HEK293 (cell line): ENCODE results near the gene RILPL1.

ENCODE experiments used
- CTCF ChIA-PET: fragments of 350-600 bp; formaldehyde crosslinking; extraction: SDS; loops from one replicate; lab custom pipeline; 2021; ENCODE audit warnings: antibody characterized with exemption; lab: Yijun Ruan, JAX
- POLR2A ChIA-PET: fragments of 300-600 bp; formaldehyde crosslinking; extraction: SDS; loops from one replicate; lab custom pipeline; 2020; ENCODE audit warnings: antibody characterized with exemption, inconsistent platforms; lab: Yijun Ruan, JAX
- H3K27ac ChIP-seq: fragments of 200-500 bp; sonication (Bioruptor generic); 2 replicates; pipeline ENCODE4 v1.5.1; 2014; ENCODE audit warnings: low read depth, low read length, control low read depth, inconsistent platforms; ENCODE audit errors: extremely low read depth
- H3K36me3 ChIP-seq, 2 experiments: fragments of 200-500 bp in 1 of 2; sonication (Bioruptor generic) in 1 of 2; 1 replicate in 1 of 2; 2 replicates in 1 of 2; pipeline ENCODE4 v1.5.1; 2014 to 2017; ENCODE audit warnings: inconsistent platforms in 2 of 2, low read length in 2 of 2; ENCODE audit not compliant: control insufficient read depth in 2 of 2, insufficient read depth in 1 of 2
- H3K4me1 ChIP-seq: fragments of 200-500 bp; sonication (Bioruptor generic); 2 replicates; pipeline ENCODE4 v1.5.1; 2014; ENCODE audit warnings: mild to moderate bottlenecking, low read length, inconsistent platforms; ENCODE audit not compliant: control insufficient read depth, insufficient read depth
- H3K4me3 ChIP-seq: 2 replicates; pipeline ENCODE4 v1.5.1; 2011; ENCODE audit warnings: low read depth, mild to moderate bottlenecking, control low read depth, low read length, moderate library complexity
- H3K9me3 ChIP-seq: fragments of 200-500 bp; sonication (Bioruptor generic); 2 replicates; pipeline ENCODE4 v1.5.1; 2014; ENCODE audit warnings: low read depth, low read length, inconsistent platforms; ENCODE audit not compliant: control insufficient read depth, insufficient read depth
- WT1 ChIP-seq: fragments of 450-650 bp; formaldehyde crosslinking; IDR thresholded peaks from 2 replicates; pipeline ENCODE4 v1.5.1; 2016; ENCODE audit warnings: missing biosample characterization, missing genetic modification characterization
- ZBTB48 ChIP-seq: fragments of 450-650 bp; formaldehyde crosslinking; IDR thresholded peaks from 2 replicates; pipeline ENCODE4 v1.5.1; 2016; ENCODE audit warnings: missing biosample characterization, missing genetic modification characterization
- ZNF112 ChIP-seq: fragments of 450-650 bp; formaldehyde crosslinking; IDR thresholded peaks from 2 replicates; pipeline ENCODE4 v1.5.0; 2017; ENCODE audit warnings: missing biosample characterization, missing genetic modification characterization
- ZNF248 ChIP-seq: fragments of 450-650 bp; formaldehyde crosslinking; IDR thresholded peaks from 2 replicates; pipeline ENCODE4 v1.5.1; 2017; ENCODE audit warnings: missing biosample characterization, missing genetic modification characterization
- ZNF341 ChIP-seq: fragments of 450-650 bp; formaldehyde crosslinking; IDR thresholded peaks from 2 replicates; pipeline ENCODE4; 2016; ENCODE audit warnings: low read depth, missing biosample characterization, missing genetic modification characterization
- ZNF366 ChIP-seq: fragments of 450-650 bp; formaldehyde crosslinking; conservative IDR thresholded peaks from 2 replicates; pipeline ENCODE4 v1.5.1; 2016; ENCODE audit warnings: missing biosample characterization, missing genetic modification characterization
- ZNF37A ChIP-seq: fragments of 450-650 bp; IDR thresholded peaks from 2 replicates; pipeline ENCODE4 v1.5.1; 2018; ENCODE audit warnings: missing biosample characterization, missing genetic modification characterization
- ZNF501 ChIP-seq: fragments of 450-650 bp; formaldehyde crosslinking; IDR thresholded peaks from 2 replicates; pipeline ENCODE4 v1.5.1; 2016; ENCODE audit warnings: missing biosample characterization, missing genetic modification characterization
- ZNF555 ChIP-seq: fragments of 450-650 bp; formaldehyde crosslinking; conservative IDR thresholded peaks from 2 replicates; pipeline ENCODE4 v1.5.1; 2017; ENCODE audit warnings: missing biosample characterization, mild to moderate bottlenecking, missing genetic modification characterization, inconsistent platforms
- ZNF560 ChIP-seq: fragments of 450-650 bp; formaldehyde crosslinking; IDR thresholded peaks from 2 replicates; pipeline ENCODE4 v1.5.1; 2017; ENCODE audit warnings: missing biosample characterization, missing genetic modification characterization, borderline replicate concordance
- TF ChIP-seq, protein P1 (sequence below): fragments of 450-650 bp; formaldehyde crosslinking; IDR thresholded peaks from 2 replicates; pipeline ENCODE4 v1.5.1; 2016; ENCODE audit warnings: missing biosample characterization, missing genetic modification characterization, borderline replicate concordance
- TF ChIP-seq, protein P2 (sequence below): fragments of 450-650 bp; formaldehyde crosslinking; IDR thresholded peaks from 2 replicates; pipeline ENCODE4 v1.5.1; 2017; ENCODE audit warnings: missing biosample characterization, missing genetic modification characterization
- TF ChIP-seq, protein P3 (sequence below): fragments of 450-650 bp; formaldehyde crosslinking; IDR thresholded peaks from 2 replicates; pipeline ENCODE4 v1.5.1; 2016; ENCODE audit warnings: missing biosample characterization, missing genetic modification characterization
- TF ChIP-seq, protein P4 (sequence below): fragments of 450-650 bp; formaldehyde crosslinking; IDR thresholded peaks from 2 replicates; pipeline ENCODE4 v1.5.1; 2016; ENCODE audit warnings: missing biosample characterization, missing genetic modification characterization
- TF ChIP-seq, protein P5 (sequence below): fragments of 450-650 bp; formaldehyde crosslinking; IDR thresholded peaks from 2 replicates; pipeline ENCODE4 v1.5.1; 2016; ENCODE audit warnings: missing biosample characterization, missing genetic modification characterization

The RILPL1 gene

DNA sequence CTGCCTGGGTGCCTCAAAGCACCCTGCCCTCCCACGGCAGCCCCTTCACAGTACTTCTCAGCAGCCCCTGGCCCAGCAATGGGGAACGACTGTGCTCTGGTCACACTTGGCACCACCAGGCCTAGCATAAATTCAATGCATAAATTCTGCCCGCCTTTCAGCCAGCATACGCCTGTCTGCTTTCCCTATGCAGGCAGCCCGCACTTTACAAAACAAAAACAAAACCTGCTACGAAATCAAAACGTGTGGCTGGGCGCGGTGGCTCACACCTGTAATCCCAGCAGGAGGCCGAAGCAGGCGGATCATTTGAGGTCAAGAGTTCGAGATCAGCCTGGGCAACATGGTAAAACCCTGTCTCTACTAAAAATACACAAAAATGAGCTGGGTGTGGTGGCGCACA, 42.0 kb downstream of the RILPL1 start:
- ChIA-PET CTCF (no interaction called here), POLR2A (no interaction called here)
- H3K9me3 ChIP-seq, result no peaks in the 10 kb centered on the region
- H3K27ac ChIP-seq, result no peak overlapping the region
- TF ChIP-seq ZNF341 (tag by site-specific recombination), result no peak
- H3K36me3 ChIP-seq, result peaks cover 0 to 10% of the 10 kb centered on the region in 2 experiments; a peak in 2 of 3 replicates
- H3K4me3 ChIP-seq, result no peak overlapping the region
- no peaks in the 10 kb centered on the region for H3K4me1 ChIP-seq

DNA sequence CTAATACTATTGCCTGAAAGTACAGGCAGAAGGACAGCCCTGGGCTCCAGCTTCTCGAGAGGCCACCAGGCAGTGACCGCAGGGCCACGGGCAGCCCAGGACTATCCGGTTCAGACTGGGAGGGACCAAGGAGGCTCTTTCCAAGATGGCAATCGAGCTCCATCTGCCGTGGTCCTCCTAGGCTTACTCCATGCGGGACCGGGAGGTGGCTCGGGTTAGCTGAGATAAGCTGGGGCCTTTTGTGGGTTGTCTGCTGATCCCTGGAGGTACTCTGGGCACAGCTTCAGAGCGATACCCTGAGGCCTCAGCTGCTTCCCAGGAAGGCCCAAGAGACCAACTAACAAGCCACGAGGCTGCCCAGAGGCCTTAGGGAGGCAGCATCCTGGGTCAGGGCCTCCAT, 42.5 kb downstream of the RILPL1 start:
- CTCF ChIA-PET, result no interaction called here
- TF ChIP-seq, protein P1, sequence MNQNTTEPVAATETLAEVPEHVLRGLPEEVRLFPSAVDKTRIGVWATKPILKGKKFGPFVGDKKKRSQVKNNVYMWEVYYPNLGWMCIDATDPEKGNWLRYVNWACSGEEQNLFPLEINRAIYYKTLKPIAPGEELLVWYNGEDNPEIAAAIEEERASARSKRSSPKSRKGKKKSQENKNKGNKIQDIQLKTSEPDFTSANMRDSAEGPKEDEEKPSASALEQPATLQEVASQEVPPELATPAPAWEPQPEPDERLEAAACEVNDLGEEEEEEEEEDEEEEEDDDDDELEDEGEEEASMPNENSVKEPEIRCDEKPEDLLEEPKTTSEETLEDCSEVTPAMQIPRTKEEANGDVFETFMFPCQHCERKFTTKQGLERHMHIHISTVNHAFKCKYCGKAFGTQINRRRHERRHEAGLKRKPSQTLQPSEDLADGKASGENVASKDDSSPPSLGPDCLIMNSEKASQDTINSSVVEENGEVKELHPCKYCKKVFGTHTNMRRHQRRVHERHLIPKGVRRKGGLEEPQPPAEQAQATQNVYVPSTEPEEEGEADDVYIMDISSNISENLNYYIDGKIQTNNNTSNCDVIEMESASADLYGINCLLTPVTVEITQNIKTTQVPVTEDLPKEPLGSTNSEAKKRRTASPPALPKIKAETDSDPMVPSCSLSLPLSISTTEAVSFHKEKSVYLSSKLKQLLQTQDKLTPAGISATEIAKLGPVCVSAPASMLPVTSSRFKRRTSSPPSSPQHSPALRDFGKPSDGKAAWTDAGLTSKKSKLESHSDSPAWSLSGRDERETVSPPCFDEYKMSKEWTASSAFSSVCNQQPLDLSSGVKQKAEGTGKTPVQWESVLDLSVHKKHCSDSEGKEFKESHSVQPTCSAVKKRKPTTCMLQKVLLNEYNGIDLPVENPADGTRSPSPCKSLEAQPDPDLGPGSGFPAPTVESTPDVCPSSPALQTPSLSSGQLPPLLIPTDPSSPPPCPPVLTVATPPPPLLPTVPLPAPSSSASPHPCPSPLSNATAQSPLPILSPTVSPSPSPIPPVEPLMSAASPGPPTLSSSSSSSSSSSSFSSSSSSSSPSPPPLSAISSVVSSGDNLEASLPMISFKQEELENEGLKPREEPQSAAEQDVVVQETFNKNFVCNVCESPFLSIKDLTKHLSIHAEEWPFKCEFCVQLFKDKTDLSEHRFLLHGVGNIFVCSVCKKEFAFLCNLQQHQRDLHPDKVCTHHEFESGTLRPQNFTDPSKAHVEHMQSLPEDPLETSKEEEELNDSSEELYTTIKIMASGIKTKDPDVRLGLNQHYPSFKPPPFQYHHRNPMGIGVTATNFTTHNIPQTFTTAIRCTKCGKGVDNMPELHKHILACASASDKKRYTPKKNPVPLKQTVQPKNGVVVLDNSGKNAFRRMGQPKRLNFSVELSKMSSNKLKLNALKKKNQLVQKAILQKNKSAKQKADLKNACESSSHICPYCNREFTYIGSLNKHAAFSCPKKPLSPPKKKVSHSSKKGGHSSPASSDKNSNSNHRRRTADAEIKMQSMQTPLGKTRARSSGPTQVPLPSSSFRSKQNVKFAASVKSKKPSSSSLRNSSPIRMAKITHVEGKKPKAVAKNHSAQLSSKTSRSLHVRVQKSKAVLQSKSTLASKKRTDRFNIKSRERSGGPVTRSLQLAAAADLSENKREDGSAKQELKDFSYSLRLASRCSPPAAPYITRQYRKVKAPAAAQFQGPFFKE (tag by site-specific recombination), result no peak
- TF ChIP-seq ZNF366 (tag by site-specific recombination) (no peak), ZNF248 (tag by site-specific recombination) (no peak), ZNF560 (tag by site-specific recombination) (no peak), ZNF112 (tag by site-specific recombination) (no peak), WT1 (tag by site-specific recombination) (no peak), ZNF555 (tag by site-specific recombination) (no peak), ZNF37A (tag by site-specific recombination) (no peak), ZNF501 (tag by site-specific recombination) (no peak), ZBTB48 (no peak)
- TF ChIP-seq, protein P2, sequence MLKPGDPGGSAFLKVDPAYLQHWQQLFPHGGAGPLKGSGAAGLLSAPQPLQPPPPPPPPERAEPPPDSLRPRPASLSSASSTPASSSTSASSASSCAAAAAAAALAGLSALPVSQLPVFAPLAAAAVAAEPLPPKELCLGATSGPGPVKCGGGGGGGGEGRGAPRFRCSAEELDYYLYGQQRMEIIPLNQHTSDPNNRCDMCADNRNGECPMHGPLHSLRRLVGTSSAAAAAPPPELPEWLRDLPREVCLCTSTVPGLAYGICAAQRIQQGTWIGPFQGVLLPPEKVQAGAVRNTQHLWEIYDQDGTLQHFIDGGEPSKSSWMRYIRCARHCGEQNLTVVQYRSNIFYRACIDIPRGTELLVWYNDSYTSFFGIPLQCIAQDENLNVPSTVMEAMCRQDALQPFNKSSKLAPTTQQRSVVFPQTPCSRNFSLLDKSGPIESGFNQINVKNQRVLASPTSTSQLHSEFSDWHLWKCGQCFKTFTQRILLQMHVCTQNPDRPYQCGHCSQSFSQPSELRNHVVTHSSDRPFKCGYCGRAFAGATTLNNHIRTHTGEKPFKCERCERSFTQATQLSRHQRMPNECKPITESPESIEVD (tag by site-specific recombination), result no peak
- TF ChIP-seq, protein P3, sequence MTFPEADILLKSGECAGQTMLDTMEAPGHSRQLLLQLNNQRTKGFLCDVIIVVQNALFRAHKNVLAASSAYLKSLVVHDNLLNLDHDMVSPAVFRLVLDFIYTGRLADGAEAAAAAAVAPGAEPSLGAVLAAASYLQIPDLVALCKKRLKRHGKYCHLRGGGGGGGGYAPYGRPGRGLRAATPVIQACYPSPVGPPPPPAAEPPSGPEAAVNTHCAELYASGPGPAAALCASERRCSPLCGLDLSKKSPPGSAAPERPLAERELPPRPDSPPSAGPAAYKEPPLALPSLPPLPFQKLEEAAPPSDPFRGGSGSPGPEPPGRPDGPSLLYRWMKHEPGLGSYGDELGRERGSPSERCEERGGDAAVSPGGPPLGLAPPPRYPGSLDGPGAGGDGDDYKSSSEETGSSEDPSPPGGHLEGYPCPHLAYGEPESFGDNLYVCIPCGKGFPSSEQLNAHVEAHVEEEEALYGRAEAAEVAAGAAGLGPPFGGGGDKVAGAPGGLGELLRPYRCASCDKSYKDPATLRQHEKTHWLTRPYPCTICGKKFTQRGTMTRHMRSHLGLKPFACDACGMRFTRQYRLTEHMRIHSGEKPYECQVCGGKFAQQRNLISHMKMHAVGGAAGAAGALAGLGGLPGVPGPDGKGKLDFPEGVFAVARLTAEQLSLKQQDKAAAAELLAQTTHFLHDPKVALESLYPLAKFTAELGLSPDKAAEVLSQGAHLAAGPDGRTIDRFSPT (tag by site-specific recombination), result no peak
- TF ChIP-seq, protein P4, sequence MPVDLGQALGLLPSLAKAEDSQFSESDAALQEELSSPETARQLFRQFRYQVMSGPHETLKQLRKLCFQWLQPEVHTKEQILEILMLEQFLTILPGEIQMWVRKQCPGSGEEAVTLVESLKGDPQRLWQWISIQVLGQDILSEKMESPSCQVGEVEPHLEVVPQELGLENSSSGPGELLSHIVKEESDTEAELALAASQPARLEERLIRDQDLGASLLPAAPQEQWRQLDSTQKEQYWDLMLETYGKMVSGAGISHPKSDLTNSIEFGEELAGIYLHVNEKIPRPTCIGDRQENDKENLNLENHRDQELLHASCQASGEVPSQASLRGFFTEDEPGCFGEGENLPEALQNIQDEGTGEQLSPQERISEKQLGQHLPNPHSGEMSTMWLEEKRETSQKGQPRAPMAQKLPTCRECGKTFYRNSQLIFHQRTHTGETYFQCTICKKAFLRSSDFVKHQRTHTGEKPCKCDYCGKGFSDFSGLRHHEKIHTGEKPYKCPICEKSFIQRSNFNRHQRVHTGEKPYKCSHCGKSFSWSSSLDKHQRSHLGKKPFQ, result no peak
- TF ChIP-seq, protein P5, sequence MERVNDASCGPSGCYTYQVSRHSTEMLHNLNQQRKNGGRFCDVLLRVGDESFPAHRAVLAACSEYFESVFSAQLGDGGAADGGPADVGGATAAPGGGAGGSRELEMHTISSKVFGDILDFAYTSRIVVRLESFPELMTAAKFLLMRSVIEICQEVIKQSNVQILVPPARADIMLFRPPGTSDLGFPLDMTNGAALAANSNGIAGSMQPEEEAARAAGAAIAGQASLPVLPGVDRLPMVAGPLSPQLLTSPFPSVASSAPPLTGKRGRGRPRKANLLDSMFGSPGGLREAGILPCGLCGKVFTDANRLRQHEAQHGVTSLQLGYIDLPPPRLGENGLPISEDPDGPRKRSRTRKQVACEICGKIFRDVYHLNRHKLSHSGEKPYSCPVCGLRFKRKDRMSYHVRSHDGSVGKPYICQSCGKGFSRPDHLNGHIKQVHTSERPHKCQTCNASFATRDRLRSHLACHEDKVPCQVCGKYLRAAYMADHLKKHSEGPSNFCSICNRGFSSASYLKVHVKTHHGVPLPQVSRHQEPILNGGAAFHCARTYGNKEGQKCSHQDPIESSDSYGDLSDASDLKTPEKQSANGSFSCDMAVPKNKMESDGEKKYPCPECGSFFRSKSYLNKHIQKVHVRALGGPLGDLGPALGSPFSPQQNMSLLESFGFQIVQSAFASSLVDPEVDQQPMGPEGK, result no peak
- TF ChIP-seq, all 188 proteins: peak for 0
- POLR2A ChIA-PET, result no interaction called here
- Histone ChIP-seq H3K4me3 (no peak overlapping the region), H3K4me1 (no peaks in the 10 kb centered on the region), H3K27ac (no peak overlapping the region), H3K36me3 (peaks cover 0 to 6% of the 10 kb centered on the region in 2 experiments; a peak in 2 of 3 replicates), H3K9me3 (no peaks in the 10 kb centered on the region)
